ENCODE measurements around the gene TBXAS1. TPM values are rescaled to one million over a fixed set of nuclear protein-coding genes. Genes with fewer than 3 reads are reported as not detected.
"Not testable (repeated sequence)": the region's sequence is repeated elsewhere in the genome, so short reads cannot be mapped to it uniquely, and the experiment has no call there.

Gene TBXAS1
- total RNA-seq, 5 donors from 2014 or later (not counting 1 experiment from before 2014, with no cell fraction given), result 5.2 to 14.2 (median 7.3) TPM

- Histone ChIP-seq H3K4me3 (ENCODE audit: control insufficient read depth in 1 of 2, extremely low read depth in 1 of 2, low read length in 1 of 2) (no peak overlapping the region), H3K9me3 (no peaks in the 10 kb centered on the region), H3K27me3 (replicated peaks in 1 of 2; ENCODE audit: control insufficient read depth in 2 of 2, extremely low read depth in 1 of 2, insufficient read depth in 2 of 2, low read length in 1 of 2) (peaks cover 0 to 5% of the 10 kb centered on the region in 2 experiments), H3K27ac (ENCODE audit: low read length) (no peak overlapping the region), H3K36me3 (ENCODE audit: control insufficient read depth in 2 of 2, extremely low read depth in 1 of 2, insufficient read depth in 1 of 2, low read length in 1 of 2) (peaks cover 0 to 2% of the 10 kb centered on the region in 2 donors), H3K4me1 (ENCODE audit: control insufficient read depth in 1 of 2, extremely low read depth in 1 of 2, insufficient read depth in 2 of 2, low read length in 2 of 2) (no peaks in the 10 kb centered on the region)
- peaks cover 0 to 7% (median 6%) of the 10 kb centered on the region in 3 donors for H3K4me1 Mint-ChIP-seq
- CTCF ChIA-PET, result no interaction called here
- peaks cover 4% of the 10 kb centered on the region for H3K36me3 Mint-ChIP-seq
- H3K9me3 Mint-ChIP-seq, result peaks cover 11 to 24% (median 14%) of the 10 kb centered on the region in 3 donors
- ATAC-seq (replicated peaks in 1 of 4) (no peak), DNase-seq (no peak)
- H3K27me3 Mint-ChIP-seq, result peaks cover 0 to 7% of the 10 kb centered on the region in 2 donors
- no peak overlapping the region for H3K27ac Mint-ChIP-seq
- WGBS (ENCODE audit: insufficient coverage), result 84% methylated on average over 3 of the region's 5 CpGs
- H3K4me3 Mint-ChIP-seq, result no peak overlapping the region
- POLR2A ChIA-PET, result no interaction called here
Observed at GRCh38 chr7:139899328-139899955, 70.4 kb downstream of the TBXAS1 start.

- Histone ChIP-seq H3K27me3 (replicated peaks in 1 of 2; ENCODE audit: control insufficient read depth in 2 of 2, extremely low read depth in 1 of 2, insufficient read depth in 2 of 2, low read length in 1 of 2) (peaks cover 0 to 5% of the 10 kb centered on the region in 2 experiments), H3K4me1 (ENCODE audit: control insufficient read depth in 1 of 2, extremely low read depth in 1 of 2, insufficient read depth in 2 of 2, low read length in 2 of 2) (no peaks in the 10 kb centered on the region), H3K27ac (ENCODE audit: low read length) (no peak overlapping the region), H3K36me3 (ENCODE audit: control insufficient read depth in 2 of 2, extremely low read depth in 1 of 2, insufficient read depth in 1 of 2, low read length in 1 of 2) (peaks cover 0 to 2% of the 10 kb centered on the region in 2 donors), H3K4me3 (ENCODE audit: control insufficient read depth in 1 of 2, extremely low read depth in 1 of 2, low read length in 1 of 2) (no peak overlapping the region), H3K9me3 (no peaks in the 10 kb centered on the region)
- CTCF ChIA-PET, result interaction anchor here in 1 of 2 donors (0.9 kb wide), 1 partner anchor 10 kb away, joined by 5 read pairs; no protein-coding TSS in a partner anchor
- no peaks in the 10 kb centered on the region for H3K4me1 Mint-ChIP-seq
- no CpG with 5 or more reads among the region's 2 CpGs for WGBS (ENCODE audit: insufficient coverage)
- H3K9me3 Mint-ChIP-seq, result peaks cover 11 to 26% (median 14%) of the 10 kb centered on the region in 3 donors
- ATAC-seq (replicated peaks in 1 of 4), result no peak
- H3K27me3 Mint-ChIP-seq, result no peaks in the 10 kb centered on the region
- POLR2A ChIA-PET, result no interaction called here
- no peak for DNase-seq
- H3K36me3 Mint-ChIP-seq, result peaks cover 4% of the 10 kb centered on the region
- H3K27ac Mint-ChIP-seq, result no peak overlapping the region
- H3K4me3 Mint-ChIP-seq, result no peak overlapping the region
Observed at GRCh38 chr7:139900326-139900725, 71.3 kb downstream of the TBXAS1 start.

- DNase-seq (no peak), ATAC-seq (replicated peaks in 1 of 4) (no peak)
- peaks cover 4% of the 10 kb centered on the region for H3K36me3 Mint-ChIP-seq
- Histone ChIP-seq H3K36me3 (ENCODE audit: control insufficient read depth in 2 of 2, extremely low read depth in 1 of 2, insufficient read depth in 1 of 2, low read length in 1 of 2) (peaks cover 0 to 2% of the 10 kb centered on the region in 2 donors), H3K27ac (ENCODE audit: low read length) (no peak overlapping the region), H3K4me1 (ENCODE audit: control insufficient read depth in 1 of 2, extremely low read depth in 1 of 2, insufficient read depth in 2 of 2, low read length in 2 of 2) (no peaks in the 10 kb centered on the region), H3K4me3 (ENCODE audit: control insufficient read depth in 1 of 2, extremely low read depth in 1 of 2, low read length in 1 of 2) (no peak overlapping the region), H3K27me3 (replicated peaks in 1 of 2; ENCODE audit: control insufficient read depth in 2 of 2, extremely low read depth in 1 of 2, insufficient read depth in 2 of 2, low read length in 1 of 2) (peaks cover 0 to 5% of the 10 kb centered on the region in 2 experiments), H3K9me3 (no peaks in the 10 kb centered on the region)
- H3K9me3 Mint-ChIP-seq, result peaks cover 11 to 26% (median 14%) of the 10 kb centered on the region in 3 donors
- ChIA-PET POLR2A (no interaction called here), CTCF (interaction anchor here in 1 of 2 donors (0.9 kb wide), 1 partner anchor 11 kb away, joined by 5 read pairs; no protein-coding TSS in a partner anchor)
- 79% methylated on average over 2 of the region's 6 CpGs for WGBS (ENCODE audit: insufficient coverage)
- H3K27me3 Mint-ChIP-seq, result no peaks in the 10 kb centered on the region
- no peak overlapping the region for H3K4me3 Mint-ChIP-seq
- H3K27ac Mint-ChIP-seq, result no peak overlapping the region
- no peaks in the 10 kb centered on the region for H3K4me1 Mint-ChIP-seq
Observed at GRCh38 chr7:139901056-139901795, 72.2 kb downstream of the TBXAS1 start.

GRCh38 chr7:139901901-139902300 is 72.8 kb downstream of the TBXAS1 start:
- ATAC-seq (replicated peaks in 1 of 4), result no peak
- H3K27ac ChIP-seq (ENCODE audit: low read length), result no peak overlapping the region
- H3K4me1 ChIP-seq (ENCODE audit: control insufficient read depth in 1 of 2, extremely low read depth in 1 of 2, insufficient read depth in 2 of 2, low read length in 2 of 2), result no peaks in the 10 kb centered on the region
- peaks cover 0 to 2% of the 10 kb centered on the region in 2 donors for H3K36me3 ChIP-seq (ENCODE audit: control insufficient read depth in 2 of 2, extremely low read depth in 1 of 2, insufficient read depth in 1 of 2, low read length in 1 of 2)
- Mint-ChIP-seq H3K4me1 (no peaks in the 10 kb centered on the region), H3K27me3 (no peaks in the 10 kb centered on the region), H3K27ac (no peak overlapping the region), H3K36me3 (peaks cover 4% of the 10 kb centered on the region), H3K4me3 (no peak overlapping the region), H3K9me3 (peaks cover 11 to 31% (median 14%) of the 10 kb centered on the region in 3 donors)
- no peak overlapping the region for H3K4me3 ChIP-seq (ENCODE audit: control insufficient read depth in 1 of 2, extremely low read depth in 1 of 2, low read length in 1 of 2)
- H3K27me3 ChIP-seq (replicated peaks in 1 of 2; ENCODE audit: control insufficient read depth in 2 of 2, extremely low read depth in 1 of 2, insufficient read depth in 2 of 2, low read length in 1 of 2), result peaks cover 0 to 5% of the 10 kb centered on the region in 2 experiments
- WGBS (ENCODE audit: insufficient coverage), result no CpG with 5 or more reads among the region's 3 CpGs
- ChIA-PET POLR2A (no interaction called here), CTCF (no interaction called here)
- no peaks in the 10 kb centered on the region for H3K9me3 ChIP-seq
- DNase-seq, result no peak

- no peaks in the 10 kb centered on the region for H3K4me1 ChIP-seq (ENCODE audit: control insufficient read depth in 1 of 2, extremely low read depth in 1 of 2, insufficient read depth in 2 of 2, low read length in 2 of 2)
- no CpG with 5 or more reads among the region's 4 CpGs for WGBS (ENCODE audit: insufficient coverage)
- peaks cover 0 to 2% of the 10 kb centered on the region in 2 donors for H3K36me3 ChIP-seq (ENCODE audit: control insufficient read depth in 2 of 2, extremely low read depth in 1 of 2, insufficient read depth in 1 of 2, low read length in 1 of 2)
- H3K4me1 Mint-ChIP-seq, result no peaks in the 10 kb centered on the region
- no peaks in the 10 kb centered on the region for H3K9me3 ChIP-seq
- H3K4me3 Mint-ChIP-seq, result no peak overlapping the region
- no peak overlapping the region for H3K4me3 ChIP-seq (ENCODE audit: control insufficient read depth in 1 of 2, extremely low read depth in 1 of 2, low read length in 1 of 2)
- H3K27me3 Mint-ChIP-seq, result no peaks in the 10 kb centered on the region
- H3K27ac Mint-ChIP-seq, result no peak overlapping the region
- H3K27ac ChIP-seq (ENCODE audit: low read length), result no peak overlapping the region
- DNase-seq (no peak), ATAC-seq (replicated peaks in 1 of 4) (no peak)
- ChIA-PET CTCF (no interaction called here), POLR2A (no interaction called here)
- peaks cover 14 to 31% (median 14%) of the 10 kb centered on the region in 3 donors for H3K9me3 Mint-ChIP-seq
- H3K36me3 Mint-ChIP-seq, result peaks cover 4% of the 10 kb centered on the region
- H3K27me3 ChIP-seq (replicated peaks in 1 of 2; ENCODE audit: control insufficient read depth in 2 of 2, extremely low read depth in 1 of 2, insufficient read depth in 2 of 2, low read length in 1 of 2), result peaks cover 0 to 2% of the 10 kb centered on the region in 2 experiments
Observed at GRCh38 chr7:139902436-139903102, 73.5 kb downstream of the TBXAS1 start.

- H3K27me3 ChIP-seq (replicated peaks in 1 of 2; ENCODE audit: control insufficient read depth in 2 of 2, extremely low read depth in 1 of 2, insufficient read depth in 2 of 2, low read length in 1 of 2); H3K27ac Mint-ChIP-seq; H3K4me1 ChIP-seq (ENCODE audit: control insufficient read depth in 1 of 2, extremely low read depth in 1 of 2, insufficient read depth in 2 of 2, low read length in 2 of 2); H3K4me3 Mint-ChIP-seq; H3K36me3 Mint-ChIP-seq; POLR2A ChIA-PET; H3K4me1 Mint-ChIP-seq; H3K27me3 Mint-ChIP-seq; ATAC-seq (replicated peaks in 1 of 4); DNase-seq; H3K36me3 ChIP-seq (ENCODE audit: control insufficient read depth in 2 of 2, extremely low read depth in 1 of 2, insufficient read depth in 1 of 2, low read length in 1 of 2); H3K27ac ChIP-seq (ENCODE audit: low read length); H3K9me3 ChIP-seq; H3K4me3 ChIP-seq (ENCODE audit: control insufficient read depth in 1 of 2, extremely low read depth in 1 of 2, low read length in 1 of 2); CTCF ChIA-PET: not testable (repeated sequence)
- WGBS (ENCODE audit: insufficient coverage), result no CpG with 5 or more reads among the region's 2 CpGs
- peaks cover 14 to 31% (median 14%) of the 10 kb centered on the region in 3 donors for H3K9me3 Mint-ChIP-seq
Observed at GRCh38 chr7:139903103-139903477, 74.0 kb downstream of the TBXAS1 start.

Data from T-cell (primary cell).